Neuron (in vitro differentiated cells): ENCODE data around the gene MPDZ.

Source experiments
- H2AFZ ChIP-seq: one replicate; pipeline ENCODE4 v1.6.1; 2013; ENCODE audit warnings: low read depth, mild to moderate bottlenecking, inconsistent platforms, low read length, moderate library complexity
- H3K27me3 ChIP-seq: one replicate; pipeline ENCODE4 v1.6.1; 2013; ENCODE audit warnings: low read length; ENCODE audit not compliant: insufficient read depth
- H3K36me3 ChIP-seq: one replicate; pipeline ENCODE4 v1.6.1; 2013; ENCODE audit warnings: low read length; ENCODE audit not compliant: insufficient read depth
- H3K4me1 ChIP-seq: one replicate; pipeline ENCODE4 v1.6.1; 2013; ENCODE audit warnings: low read length; ENCODE audit not compliant: insufficient read depth
- H3K4me3 ChIP-seq: 2 replicates; pipeline ENCODE4 v1.5.1; 2013; ENCODE audit warnings: mild to moderate bottlenecking, low read length, moderate library complexity
- H3K9me3 ChIP-seq: one replicate; pipeline ENCODE4 v1.6.1; 2013; ENCODE audit warnings: low read length

The MPDZ gene

DNA sequence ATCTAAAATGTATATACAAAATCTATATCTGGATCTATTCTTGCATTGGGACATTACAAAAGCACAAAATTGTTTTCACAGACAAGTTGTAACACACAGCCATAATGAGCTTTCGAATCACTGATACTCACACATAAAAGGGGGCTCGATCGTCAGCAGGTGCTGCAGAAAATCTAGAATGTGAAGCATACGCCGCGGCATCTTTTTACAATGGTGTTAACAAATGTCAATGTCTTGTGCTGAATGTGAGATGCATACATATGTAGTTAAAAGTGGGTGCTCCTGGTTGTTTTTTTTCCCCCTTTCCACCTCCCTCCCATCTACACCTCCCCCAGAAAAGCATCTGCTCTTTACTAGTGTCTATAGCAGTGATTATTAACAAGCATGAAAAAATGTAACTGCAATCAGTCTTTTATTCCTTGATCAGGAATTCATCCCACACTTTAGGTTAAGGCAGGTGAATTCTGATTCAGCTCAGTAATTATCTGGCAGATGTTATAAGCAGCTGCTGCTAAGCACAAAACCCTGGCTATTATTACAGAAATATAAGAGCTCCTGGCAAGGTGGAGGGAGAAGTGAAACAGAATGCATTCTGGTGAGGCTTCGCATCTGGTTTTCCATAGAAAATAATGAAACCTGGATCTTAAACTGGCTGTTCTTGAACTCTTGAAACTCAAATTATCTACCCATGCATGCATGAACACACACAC lies 114.1 kb downstream of the MPDZ start:
- no peaks in the 10 kb centered on the region for H3K27me3 ChIP-seq
- peaks cover 27% of the 10 kb centered on the region for H3K4me1 ChIP-seq
- no peak overlapping the region for H3K4me3 ChIP-seq
- H3K9me3 ChIP-seq = no peaks in the 10 kb centered on the region
- no peak overlapping the region for H2AFZ ChIP-seq
- peaks cover 27% of the 10 kb centered on the region for H3K36me3 ChIP-seq

DNA sequence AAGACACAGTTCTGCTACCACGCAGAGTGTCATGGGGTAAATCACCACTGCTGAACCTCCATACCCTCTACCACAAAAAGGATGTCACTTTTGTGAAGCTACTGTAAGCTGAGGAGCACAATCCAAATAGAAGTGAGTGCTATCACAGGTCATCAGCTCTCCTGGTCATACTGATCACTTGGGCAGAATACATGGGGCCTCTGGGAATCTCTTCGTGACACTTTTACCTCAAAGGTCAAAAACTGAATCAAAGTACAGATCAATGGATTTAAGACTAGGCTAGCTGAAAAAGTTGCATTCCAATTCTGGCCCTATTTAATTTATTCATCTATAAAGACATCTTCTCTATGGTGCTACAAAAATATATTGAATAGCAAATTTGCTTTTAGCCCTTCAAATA lies 115.5 kb downstream of the MPDZ start:
- no peak overlapping the region for H3K4me3 ChIP-seq
- no peaks in the 10 kb centered on the region for H3K27me3 ChIP-seq
- no peak overlapping the region for H2AFZ ChIP-seq
- peaks cover 23% of the 10 kb centered on the region for H3K36me3 ChIP-seq
- no peaks in the 10 kb centered on the region for H3K9me3 ChIP-seq
- H3K4me1 ChIP-seq = peaks cover 27% of the 10 kb centered on the region

DNA sequence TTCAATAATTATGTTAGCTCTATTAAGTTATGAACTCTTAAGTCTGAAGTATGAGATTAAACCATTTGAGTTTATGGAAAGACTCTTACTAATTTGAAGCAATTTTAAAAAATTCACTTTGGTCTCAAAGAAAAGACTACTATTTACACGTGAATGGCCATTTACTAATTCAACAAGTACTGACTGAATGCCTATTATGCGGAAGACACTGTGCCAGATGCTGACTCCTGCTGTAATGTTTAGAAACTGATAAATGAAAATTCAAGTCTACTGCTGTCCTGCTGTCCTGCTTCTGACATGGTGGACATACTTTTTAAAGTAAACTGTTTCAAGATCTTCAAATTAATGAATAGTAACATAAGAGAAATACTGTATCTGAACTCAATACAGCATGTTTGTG lies 116.2 kb downstream of the MPDZ start:
- Histone ChIP-seq H3K27me3 (no peaks in the 10 kb centered on the region), H2AFZ (no peak overlapping the region), H3K36me3 (peaks cover 24% of the 10 kb centered on the region), H3K4me3 (no peak overlapping the region), H3K9me3 (no peaks in the 10 kb centered on the region), H3K4me1 (peaks cover 27% of the 10 kb centered on the region)

DNA sequence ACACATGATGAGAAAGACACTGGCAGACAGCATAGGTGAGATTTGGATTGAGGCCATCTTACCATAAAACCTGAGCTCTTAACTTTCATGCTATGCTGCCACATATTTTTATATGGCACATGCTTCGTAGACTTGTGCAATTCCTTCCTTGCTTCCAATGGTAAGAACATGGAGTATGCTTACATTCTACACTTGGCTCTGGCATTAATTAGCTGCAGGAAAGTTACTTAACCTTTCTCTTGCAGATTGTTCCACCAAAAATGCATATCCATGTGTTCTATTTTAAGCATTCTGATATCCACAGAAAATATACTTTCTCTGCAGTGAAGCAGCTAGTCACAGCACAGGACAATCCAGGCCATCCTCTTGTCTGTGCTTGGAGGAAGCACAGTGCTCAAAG lies 119.4 kb downstream of the MPDZ start:
- Histone ChIP-seq H3K4me1 (peaks cover 14% of the 10 kb centered on the region), H3K9me3 (no peaks in the 10 kb centered on the region), H3K4me3 (no peak overlapping the region), H3K36me3 (peaks cover 25% of the 10 kb centered on the region), H2AFZ (no peak overlapping the region), H3K27me3 (no peaks in the 10 kb centered on the region)

DNA sequence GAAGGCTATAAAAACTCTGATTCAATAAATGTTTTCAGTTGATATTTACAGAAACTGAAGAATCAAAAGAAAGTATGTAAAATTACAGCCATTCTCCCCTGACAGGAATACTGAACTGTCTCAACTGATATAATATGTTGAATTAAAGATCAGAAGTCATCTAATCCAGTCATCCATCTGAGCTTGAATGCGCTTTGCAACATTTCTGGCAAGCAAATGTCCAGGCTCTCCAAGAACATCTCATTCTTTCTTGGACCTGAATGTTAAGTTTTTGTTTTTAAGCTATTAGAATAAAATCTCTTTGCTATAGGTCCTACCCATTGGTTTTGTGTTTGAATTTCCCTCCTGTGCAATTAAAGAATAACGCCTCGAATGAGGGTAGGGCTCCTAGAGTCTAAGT lies 120.5 kb downstream of the MPDZ start:
- Histone ChIP-seq H3K4me3 (no peak overlapping the region), H3K9me3 (no peaks in the 10 kb centered on the region), H2AFZ (no peak overlapping the region), H3K4me1 (peaks cover 9% of the 10 kb centered on the region), H3K36me3 (peaks cover 24% of the 10 kb centered on the region), H3K27me3 (no peaks in the 10 kb centered on the region)

DNA sequence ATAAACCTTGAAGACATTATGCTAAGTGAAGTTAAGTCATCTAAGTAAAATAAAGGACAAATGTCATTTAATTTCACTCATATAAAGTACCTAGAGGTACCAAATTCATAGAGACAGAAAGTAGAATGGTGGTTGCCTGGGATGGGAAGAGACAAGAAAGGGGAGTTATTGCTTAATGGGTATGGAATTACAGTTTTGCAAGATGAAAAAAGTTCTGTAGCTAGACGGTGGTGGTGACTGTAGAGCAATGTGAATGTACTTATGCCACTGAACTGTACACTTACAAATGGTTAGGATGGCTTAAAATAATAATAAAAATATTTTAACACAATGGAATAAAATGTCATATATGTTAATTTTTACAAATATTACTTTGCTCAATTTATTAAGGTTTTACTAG lies 128.0 kb downstream of the MPDZ start:
- H3K36me3 ChIP-seq = peaks cover 40% of the 10 kb centered on the region
- H3K27me3 ChIP-seq = no peaks in the 10 kb centered on the region
- no peaks in the 10 kb centered on the region for H3K4me1 ChIP-seq
- no peak overlapping the region for H3K4me3 ChIP-seq
- H3K9me3 ChIP-seq = no peaks in the 10 kb centered on the region
- H2AFZ ChIP-seq = no peak overlapping the region

DNA sequence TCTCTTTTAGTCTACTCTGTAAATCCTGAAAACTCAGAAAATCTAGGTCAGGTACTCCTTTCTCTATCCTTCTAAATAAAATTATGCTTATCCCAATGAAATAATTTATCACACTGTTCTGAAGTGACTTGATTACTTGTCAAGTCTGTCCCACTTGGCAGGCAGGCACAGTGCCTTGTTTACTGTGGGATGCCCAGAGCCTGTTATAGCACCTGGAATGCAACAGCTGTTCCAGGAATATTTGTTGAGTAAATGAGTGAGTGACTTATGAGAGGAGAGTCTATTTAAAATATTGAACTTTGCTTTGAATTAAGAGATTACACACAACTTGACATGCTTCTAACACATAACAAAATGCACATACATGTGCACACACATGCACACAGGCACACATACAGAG lies 130.0 kb downstream of the MPDZ start:
- H3K4me1 ChIP-seq = peaks cover 7% of the 10 kb centered on the region
- peaks cover 38% of the 10 kb centered on the region for H3K36me3 ChIP-seq
- no peak overlapping the region for H2AFZ ChIP-seq
- no peak overlapping the region for H3K4me3 ChIP-seq
- no peaks in the 10 kb centered on the region for H3K27me3 ChIP-seq
- no peaks in the 10 kb centered on the region for H3K9me3 ChIP-seq

DNA sequence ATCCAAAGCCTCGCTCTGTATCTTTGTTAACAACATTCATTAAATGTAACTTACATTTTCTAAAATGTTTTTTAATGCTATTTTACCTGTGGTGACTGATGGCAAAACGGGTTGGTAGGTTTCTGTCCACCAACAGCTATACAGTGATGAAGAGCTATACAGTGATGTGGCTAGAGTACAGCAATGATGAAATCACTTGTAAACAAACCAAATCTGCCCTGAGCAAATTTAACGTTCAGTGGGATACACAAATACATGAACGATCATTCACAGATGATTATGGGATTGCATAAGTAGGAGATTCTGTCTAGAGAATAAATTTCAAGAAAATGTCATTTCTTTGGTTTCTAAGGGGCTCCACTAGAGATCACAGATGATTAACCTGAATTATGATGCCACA lies 132.7 kb downstream of the MPDZ start:
- Histone ChIP-seq H3K4me1 (peaks cover 7% of the 10 kb centered on the region), H3K27me3 (no peaks in the 10 kb centered on the region), H2AFZ (no peak overlapping the region), H3K9me3 (no peaks in the 10 kb centered on the region), H3K4me3 (no peak overlapping the region), H3K36me3 (peaks cover 28% of the 10 kb centered on the region)

DNA sequence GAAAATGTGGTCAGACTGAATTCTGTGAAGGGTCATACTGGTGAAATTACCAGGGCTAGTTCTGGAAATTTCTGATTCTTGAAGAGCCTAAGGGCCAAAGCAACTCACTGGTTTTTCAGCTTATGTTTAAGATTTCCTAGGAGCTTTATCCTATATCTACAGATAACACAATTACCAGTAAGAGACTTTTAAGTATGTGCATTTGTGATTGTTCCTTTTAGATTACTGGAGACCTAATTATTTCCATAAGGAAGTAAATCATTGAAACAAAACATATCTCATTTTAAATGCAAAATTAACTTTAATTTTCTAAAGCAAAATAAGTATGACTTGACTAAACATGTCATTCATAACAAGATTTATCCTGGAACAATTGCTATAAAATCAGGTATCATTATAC lies 134.2 kb downstream of the MPDZ start:
- no peak overlapping the region for H2AFZ ChIP-seq
- no peaks in the 10 kb centered on the region for H3K9me3 ChIP-seq
- H3K4me1 ChIP-seq = peaks cover 21% of the 10 kb centered on the region
- H3K4me3 ChIP-seq = no peak overlapping the region
- peaks cover 23% of the 10 kb centered on the region for H3K36me3 ChIP-seq
- H3K27me3 ChIP-seq = no peaks in the 10 kb centered on the region

DNA sequence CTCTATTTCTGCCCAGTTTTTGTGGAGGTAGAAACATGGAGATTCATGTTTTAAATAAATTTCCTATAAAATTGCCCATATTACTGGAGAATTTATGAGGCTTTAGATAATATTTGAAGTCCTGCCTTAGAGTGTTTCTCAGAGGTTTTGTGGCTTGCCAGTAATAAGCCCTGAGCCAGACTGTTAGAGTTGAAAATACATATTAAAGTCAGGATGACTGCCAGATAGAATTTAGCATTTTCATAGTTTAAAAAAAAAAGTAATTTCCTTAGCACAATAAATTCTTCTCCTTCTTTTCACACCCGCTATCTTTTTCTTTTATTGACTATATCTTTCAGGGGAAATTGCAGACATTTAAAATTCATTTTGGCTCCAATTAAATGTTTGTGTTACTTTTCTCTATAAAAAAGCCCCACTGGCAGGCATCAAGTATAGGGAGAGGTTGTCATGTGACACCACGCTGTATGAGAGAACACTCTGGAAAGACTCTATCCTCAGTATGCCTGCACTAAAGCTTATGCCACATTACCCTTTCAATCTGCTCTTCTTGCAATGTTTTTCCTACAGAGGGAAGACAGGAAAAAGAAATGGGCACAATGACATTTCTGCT lies 135.2 kb downstream of the MPDZ start:
- Histone ChIP-seq H3K27me3 (no peaks in the 10 kb centered on the region), H3K36me3 (peaks cover 18% of the 10 kb centered on the region), H3K4me3 (no peak overlapping the region), H3K9me3 (no peaks in the 10 kb centered on the region), H3K4me1 (peaks cover 27% of the 10 kb centered on the region), H2AFZ (no peak overlapping the region)

DNA sequence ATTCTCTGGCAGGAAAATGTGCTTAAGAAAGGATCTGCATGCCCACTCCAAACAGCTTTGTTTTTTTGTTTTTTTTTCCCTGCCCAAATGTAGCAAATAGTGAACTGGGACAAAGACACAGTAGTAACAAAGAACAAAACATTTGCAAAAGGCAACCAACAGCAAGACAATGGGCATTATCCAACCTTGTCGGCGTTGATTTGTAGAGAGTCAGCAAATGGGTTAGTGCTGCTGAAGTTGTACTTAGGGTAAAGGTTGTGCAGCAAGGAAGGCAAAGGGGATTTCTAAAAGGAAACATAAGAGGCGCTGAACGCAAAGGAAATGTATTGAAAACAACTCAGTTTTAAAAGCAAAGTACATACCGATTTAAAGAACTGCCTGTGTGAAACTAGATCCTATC lies 136.2 kb downstream of the MPDZ start:
- no peak overlapping the region for H2AFZ ChIP-seq
- no peaks in the 10 kb centered on the region for H3K9me3 ChIP-seq
- no peaks in the 10 kb centered on the region for H3K27me3 ChIP-seq
- peaks cover 17% of the 10 kb centered on the region for H3K36me3 ChIP-seq
- no peak overlapping the region for H3K4me3 ChIP-seq
- peaks cover 27% of the 10 kb centered on the region for H3K4me1 ChIP-seq

DNA sequence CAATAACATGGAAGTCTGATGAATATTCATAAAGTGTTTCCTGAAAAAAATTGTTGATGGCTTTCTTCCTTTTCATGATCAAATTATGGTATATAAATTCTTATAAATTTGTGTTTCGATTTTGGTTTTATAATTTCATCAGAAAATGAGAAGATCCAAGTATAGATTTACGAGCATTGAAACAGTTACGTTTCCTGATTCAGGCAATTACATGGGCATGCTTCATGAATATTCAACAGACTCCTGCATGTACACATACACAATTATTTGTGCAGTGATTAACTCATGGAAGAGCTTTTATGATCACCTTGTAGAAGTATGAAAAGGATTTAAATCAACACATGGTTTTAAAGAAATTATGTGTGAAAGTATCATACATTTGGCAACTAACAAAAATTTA lies 136.7 kb downstream of the MPDZ start:
- no peaks in the 10 kb centered on the region for H3K9me3 ChIP-seq
- H3K27me3 ChIP-seq = no peaks in the 10 kb centered on the region
- H2AFZ ChIP-seq = no peak overlapping the region
- H3K36me3 ChIP-seq = peaks cover 22% of the 10 kb centered on the region
- no peak overlapping the region for H3K4me3 ChIP-seq
- H3K4me1 ChIP-seq = peaks cover 28% of the 10 kb centered on the region

DNA sequence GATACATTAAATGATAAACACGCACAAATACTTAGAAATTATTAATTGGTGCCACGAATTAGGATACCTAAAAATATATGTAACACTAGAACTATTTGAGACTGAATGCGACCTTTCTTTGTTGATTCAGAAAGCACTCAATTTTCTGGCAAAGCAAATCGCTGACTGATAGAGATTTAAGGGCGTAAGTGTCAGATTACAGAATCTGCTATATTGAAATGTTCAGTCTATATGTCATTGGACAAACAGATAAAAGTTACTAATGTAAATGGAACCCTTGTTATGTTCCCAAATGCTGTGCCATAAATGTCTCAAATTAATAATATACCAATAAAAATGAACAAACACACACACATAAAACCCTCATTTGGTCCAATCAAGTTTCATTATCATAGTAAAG lies 137.9 kb downstream of the MPDZ start:
- Histone ChIP-seq H3K36me3 (peaks cover 18% of the 10 kb centered on the region), H3K4me3 (no peak overlapping the region), H3K4me1 (peaks cover 33% of the 10 kb centered on the region), H3K9me3 (no peaks in the 10 kb centered on the region), H3K27me3 (no peaks in the 10 kb centered on the region), H2AFZ (no peak overlapping the region)
